ENCODE data around the gene KIF5B. TPM values are rescaled to one million over a fixed set of nuclear protein-coding genes. Genes with fewer than 3 reads are reported as not detected.
"Not testable (repeated sequence)": the region's sequence is repeated elsewhere in the genome, so short reads cannot be mapped to it uniquely, and the experiment has no call there.

Gene KIF5B
- total and polyA plus RNA-seq, 2 experiments from 2014 or later: 63.5 to 81.8 TPM

GRCh38 chr10:32054094-32054493, 2.1 kb downstream of the KIF5B start (continued):
- TF ChIP-seq EZH2 (IDR thresholded peaks at IDR 0.05; ENCODE audit: low read depth, unreplicated experiment): no peak
- no peak for TF ChIP-seq ETS1 (IDR thresholded peaks at IDR 0.05)
- no peak for TF ChIP-seq JUNB (IDR thresholded peaks at IDR 0.05; ENCODE audit: unreplicated experiment)
- no peak for TF ChIP-seq ZNF114 (CRISPR knock-in tag; IDR thresholded peaks at IDR 0.05)

- H2AFZ ChIP-seq; H3F3A ChIP-seq (replicated peaks; ENCODE audit: low read depth); H3K27me3 ChIP-seq (ENCODE audit: insufficient read depth); ATAC-seq; DNase-seq (ENCODE audit: low spot score); H3K9me3 Mint-ChIP-seq; H3K36me3 ChIP-seq (ENCODE audit: insufficient read depth); H3K9me2 ChIP-seq (ENCODE audit: insufficient read depth): not testable (repeated sequence)
- Mint-ChIP-seq H3K36me3 (ENCODE audit: low read depth) (peaks cover 13% of the 10 kb centered on the region; the same call in 2 of the 3 replicates), H3K4me3 (peak overlapping the region; percentile 96), H3K27ac (peak overlapping the region; percentile 59; the same call in 1 of the 2 replicates), H3K4me1 (peaks cover 59% of the 10 kb centered on the region), H3K27me3 (ENCODE audit: insufficient read depth, low read depth, poor library complexity) (peaks cover 14% of the 10 kb centered on the region)
- peak overlapping the region; percentile 85 for H3K4me3 ChIP-seq
- peaks cover 52% of the 10 kb centered on the region for H4K20me1 ChIP-seq (replicated peaks; ENCODE audit: insufficient read depth)
- peaks cover 78% of the 10 kb centered on the region for H3K79me2 ChIP-seq (replicated peaks; ENCODE audit: insufficient read depth)
- H3K4me2 ChIP-seq: peak overlapping the region; percentile 88
- H3K27ac ChIP-seq (ENCODE audit: low read depth): peak overlapping the region; percentile 78
- H3K4me1 ChIP-seq (ENCODE audit: insufficient read depth): peaks cover 53% of the 10 kb centered on the region
Measured at GRCh38 chr10:32053392-32053791, 2.8 kb downstream of the KIF5B start.

- Histone ChIP-seq H3K36me3 (ENCODE audit: insufficient read depth) (peaks cover 14% of the 10 kb centered on the region), H3K27ac (ENCODE audit: low read depth) (peak overlapping the region; percentile 84), H3K4me2 (peak overlapping the region; percentile 88), H3K9me2 (ENCODE audit: insufficient read depth) (no peaks in the 10 kb centered on the region), H3F3A (replicated peaks; ENCODE audit: low read depth) (no peaks in the 10 kb centered on the region), H3K27me3 (ENCODE audit: insufficient read depth) (no peaks in the 10 kb centered on the region), H3K4me3 (peak overlapping the region; percentile 85; the same call in 1 of the 2 replicates), H2AFZ (no peak overlapping the region), H4K20me1 (replicated peaks; ENCODE audit: insufficient read depth) (peaks cover 59% of the 10 kb centered on the region), H3K4me1 (ENCODE audit: insufficient read depth) (peaks cover 53% of the 10 kb centered on the region), H3K79me2 (replicated peaks; ENCODE audit: insufficient read depth) (peaks cover 92% of the 10 kb centered on the region)
- peak overlapping the region; percentile 96 for H3K4me3 Mint-ChIP-seq
- peaks cover 24% of the 10 kb centered on the region for H3K36me3 Mint-ChIP-seq (ENCODE audit: low read depth)
- H3K27ac Mint-ChIP-seq: peak overlapping the region; percentile 92
- no peaks in the 10 kb centered on the region for H3K9me3 Mint-ChIP-seq
- peaks cover 54% of the 10 kb centered on the region for H3K4me1 Mint-ChIP-seq
- ATAC-seq: no peak
- DNase-seq (ENCODE audit: low spot score): no peak
- peaks cover 12% of the 10 kb centered on the region for H3K27me3 Mint-ChIP-seq (ENCODE audit: insufficient read depth, low read depth, poor library complexity)
- TF ChIP-seq ZNF331 (CRISPR knock-in tag; IDR thresholded peaks at IDR 0.05; ENCODE audit: low read depth): no peak
- no peak for TF ChIP-seq CREB1 (CRISPR knock-in tag; IDR thresholded peaks at IDR 0.05; ENCODE audit: low read depth)
- no peak for TF ChIP-seq POLR2AphosphoS5 (IDR thresholded peaks at IDR 0.05; ENCODE audit: low read depth)
- no peak for TF ChIP-seq EZH2phosphoT487 (IDR thresholded peaks at IDR 0.05; ENCODE audit: unreplicated experiment)
- TF ChIP-seq NANOG (IDR thresholded peaks at IDR 0.05; ENCODE audit: borderline replicate concordance): no peak
- no peak for TF ChIP-seq JUNB (IDR thresholded peaks at IDR 0.05; ENCODE audit: unreplicated experiment)
- no peak for TF ChIP-seq ZNF462 (CRISPR knock-in tag; IDR thresholded peaks at IDR 0.05)
Measured at GRCh38 chr10:32051926-32052325, 4.3 kb downstream of the KIF5B start.

Data from GM23338 (cell line).